Left lobe of liver (tissue), 2 donors: ENCODE results near the gene DNAJA4. TPM values are rescaled to one million over a fixed set of nuclear protein-coding genes. Genes with fewer than 3 reads are reported as not detected.
"Not testable (repeated sequence)": the region's sequence is repeated elsewhere in the genome, so short reads cannot be mapped to it uniquely, and the experiment has no call there.

Source experiments
- ATAC-seq: fragments of 200-7000 bp; cut with Tn5 transposase; one replicate; pipeline ENCODE4 v1.9.1; 2020; ENCODE audit warnings: mild to moderate bottlenecking, moderate library complexity
- DNase-seq: peaks from one replicate; pipeline ENCODE4 v3.0.0-alpha.2; 2020; ENCODE audit warnings: low spot score
- total RNA-seq: library from RNA; stranded (reverse); gene quantifications from one replicate; pipeline ENCODE4 v1.2.1, GENCODE V29; 2021
- donor health status: DM: no; HTN: no; CAD: no; lungs with moderate emphysema.
- donor health status: DM: no; HTN: yes; CAD: no.

The DNAJA4 gene
- total RNA-seq, 1 donor from 2014 or later: 0.86 TPM

DNA sequence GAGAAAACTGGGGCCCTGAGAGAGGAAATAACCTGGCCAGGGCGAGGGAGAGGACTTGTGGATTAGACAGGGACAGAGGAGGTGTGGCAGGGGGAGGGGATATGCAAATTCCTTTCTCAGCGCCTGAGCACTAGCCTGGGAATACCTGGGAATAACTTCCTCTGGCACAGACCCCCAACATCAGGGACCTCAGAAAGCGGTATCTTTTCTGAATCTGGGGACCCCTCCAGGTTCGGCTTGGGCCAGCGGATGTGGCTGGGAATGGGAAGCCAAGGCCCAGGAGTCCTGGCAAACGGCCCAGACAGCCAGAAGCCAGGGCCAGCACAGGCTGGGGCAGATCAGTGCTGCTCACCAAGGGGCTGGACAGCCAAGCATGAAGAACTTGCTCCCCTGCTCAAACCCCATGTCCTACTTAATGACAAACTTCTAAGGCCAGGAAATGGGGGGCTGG, 20.8 kb upstream of the DNAJA4 start:
- peak; percentile 59 for ATAC-seq
- DNase-seq: peak; percentile 55

- no peak for DNase-seq
- ATAC-seq: no peak
These were observed 20.3 kb upstream of the DNAJA4 start for GRCh38 chr15:78244101-78244500.

- ATAC-seq (no peak), DNase-seq (no peak)
These were observed 19.5 kb upstream of the DNAJA4 start for GRCh38 chr15:78244893-78245292.

GRCh38 chr15:78245392-78245791, 19.0 kb upstream of the DNAJA4 start:
- not testable (repeated sequence) for ATAC-seq

GRCh38 chr15:78245976-78246620, 18.3 kb upstream of the DNAJA4 start:
- ATAC-seq, DNase-seq: not testable (repeated sequence)

More at GRCh38 chr15:78245392-78245791, 19.0 kb upstream of the DNAJA4 start:
- DNase-seq: not testable (repeated sequence)

GRCh38 chr15:78247911-78248310, 16.5 kb upstream of the DNAJA4 start:
- DNase-seq (no peak), ATAC-seq (no peak)

DNA sequence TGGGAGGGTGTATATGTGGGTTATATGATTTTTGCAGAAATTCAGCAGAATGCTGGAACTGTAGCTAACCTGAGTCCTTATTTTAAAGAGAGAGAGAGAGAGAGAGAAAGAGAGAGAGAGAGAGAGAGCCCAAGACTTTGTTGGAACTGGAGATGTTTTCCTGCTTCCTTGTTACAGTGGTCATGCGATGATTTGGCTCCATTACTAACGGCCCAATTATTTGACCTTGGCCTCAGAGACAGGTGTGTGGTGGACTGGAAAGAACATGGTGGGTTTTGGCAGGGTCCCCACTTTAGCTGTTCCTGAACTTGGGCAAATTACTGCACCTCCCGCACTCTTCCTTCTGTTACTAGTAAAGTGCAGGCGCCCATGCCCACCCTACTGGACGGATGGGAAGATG, 15.2 kb upstream of the DNAJA4 start:
- DNase-seq (no peak), ATAC-seq (no peak)

DNA sequence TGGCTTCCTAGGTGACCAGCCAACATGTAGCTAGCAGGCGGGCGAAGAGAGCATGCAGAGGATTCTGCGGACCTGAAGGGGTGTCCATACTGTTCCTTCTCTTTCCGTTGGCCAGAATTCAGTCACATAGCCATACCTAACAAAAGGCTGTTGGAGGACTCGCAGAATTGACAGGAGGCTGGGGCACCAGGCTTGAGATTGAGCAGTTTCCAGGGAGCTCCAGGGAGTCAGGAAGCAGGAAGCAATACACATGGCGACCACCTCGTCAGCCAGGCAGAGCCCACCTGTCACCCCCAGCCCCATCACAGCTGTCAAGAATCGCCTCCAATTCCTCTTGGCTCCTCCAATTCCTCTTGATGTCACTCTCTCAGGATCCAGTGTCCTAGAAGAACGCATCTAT, 13.2 kb upstream of the DNAJA4 start:
- no peak for ATAC-seq
- no peak for DNase-seq

DNA sequence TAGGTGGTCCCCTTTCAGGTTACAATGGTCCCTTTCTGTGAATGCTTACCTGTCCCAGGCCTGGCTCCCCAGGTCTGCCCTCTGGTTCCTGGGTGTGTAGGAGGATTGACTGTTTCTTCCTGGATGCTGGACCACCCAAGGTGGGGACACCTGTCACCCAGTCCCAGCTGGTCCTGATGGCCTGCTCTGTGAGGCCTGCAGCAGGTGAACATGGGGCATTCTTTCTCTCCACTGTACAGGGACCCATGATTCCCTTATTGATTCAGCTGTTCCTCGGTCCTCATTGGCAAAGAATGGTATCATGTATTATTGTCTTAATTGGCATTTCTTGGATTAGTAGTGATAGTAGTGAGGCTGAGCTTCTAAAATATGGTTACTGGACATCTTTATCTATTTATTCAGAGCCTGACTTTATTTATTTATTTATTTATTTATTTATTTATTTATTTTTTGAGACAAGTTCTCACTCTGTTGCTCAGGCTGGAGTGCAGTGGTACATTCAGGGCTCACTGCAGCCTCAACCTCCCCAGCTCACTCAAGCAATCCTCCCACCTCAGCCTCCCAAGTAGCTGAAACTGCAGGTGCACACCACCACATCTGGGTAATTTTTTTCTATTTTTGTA, 8.8 kb upstream of the DNAJA4 start:
- ATAC-seq: no peak

DNA sequence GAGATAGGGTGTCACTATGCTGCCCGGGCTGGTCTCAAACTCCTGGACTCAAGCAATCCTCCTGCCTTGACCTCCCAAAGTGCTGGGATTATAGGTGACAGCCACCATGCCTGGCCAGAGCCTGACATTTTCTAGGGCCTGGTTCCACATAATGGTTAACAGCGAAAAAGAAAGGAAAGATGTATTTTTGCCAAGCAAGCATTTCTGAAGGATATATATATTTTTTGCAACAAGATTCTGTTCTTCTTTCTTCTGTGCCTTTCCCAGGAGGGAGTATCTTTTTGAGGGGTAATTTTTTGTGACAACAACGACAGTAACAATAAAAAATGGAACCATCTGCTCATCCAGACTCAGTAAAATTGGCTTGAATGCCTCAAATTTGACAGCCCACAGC, 8.3 kb upstream of the DNAJA4 start:
- ATAC-seq (no peak), DNase-seq (no peak)

More for the DNA sequence above, 8.8 kb upstream of the DNAJA4 start:
- DNase-seq: no peak

DNA sequence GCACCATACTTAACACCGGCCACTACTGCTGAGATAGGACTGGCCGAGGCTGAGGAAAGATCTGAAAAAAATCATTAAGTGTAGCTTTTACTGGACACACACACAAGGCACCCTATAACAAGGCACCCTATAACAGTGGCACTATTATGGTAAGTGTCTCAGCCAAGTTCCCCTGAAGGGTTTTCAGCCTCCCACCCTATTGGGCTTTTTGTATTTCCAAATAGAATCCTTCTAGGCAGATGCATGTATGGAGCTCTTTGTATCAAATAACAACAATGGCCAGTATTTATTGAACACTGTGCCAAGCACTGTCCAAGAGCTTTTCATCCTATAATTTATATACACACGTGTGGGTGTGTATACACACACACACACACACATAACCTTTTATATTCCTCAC, 6.7 kb upstream of the DNAJA4 start:
- ATAC-seq (no peak), DNase-seq (no peak)

- DNase-seq: no peak
- ATAC-seq: no peak
These were observed 5.1 kb upstream of the DNAJA4 start for GRCh38 chr15:78259232-78259631.

- ATAC-seq (no peak), DNase-seq (no peak)
These were observed 3.9 kb upstream of the DNAJA4 start for GRCh38 chr15:78260489-78260888.

GRCh38 chr15:78261062-78261461, 3.3 kb upstream of the DNAJA4 start:
- ATAC-seq: no peak
- no peak for DNase-seq

- DNase-seq (no peak), ATAC-seq (no peak)
These were observed 996 bp upstream of the DNAJA4 start for GRCh38 chr15:78263351-78263781.

- ATAC-seq (peak; percentile 23), DNase-seq (no peak)
These were observed 457 bp upstream of the DNAJA4 start for GRCh38 chr15:78263907-78264303.

GRCh38 chr15:78265137-78265460, 737 bp downstream of the DNAJA4 start:
- ATAC-seq: no peak
- DNase-seq: no peak

GRCh38 chr15:78265752-78266224, 1.4 kb downstream of the DNAJA4 start:
- ATAC-seq (no peak), DNase-seq (no peak)

- ATAC-seq (no peak), DNase-seq (no peak)
These were observed 1.9 kb downstream of the DNAJA4 start for GRCh38 chr15:78266229-78266628.

GRCh38 chr15:78266806-78267205, 2.4 kb downstream of the DNAJA4 start:
- DNase-seq: no peak
- no peak for ATAC-seq

DNA sequence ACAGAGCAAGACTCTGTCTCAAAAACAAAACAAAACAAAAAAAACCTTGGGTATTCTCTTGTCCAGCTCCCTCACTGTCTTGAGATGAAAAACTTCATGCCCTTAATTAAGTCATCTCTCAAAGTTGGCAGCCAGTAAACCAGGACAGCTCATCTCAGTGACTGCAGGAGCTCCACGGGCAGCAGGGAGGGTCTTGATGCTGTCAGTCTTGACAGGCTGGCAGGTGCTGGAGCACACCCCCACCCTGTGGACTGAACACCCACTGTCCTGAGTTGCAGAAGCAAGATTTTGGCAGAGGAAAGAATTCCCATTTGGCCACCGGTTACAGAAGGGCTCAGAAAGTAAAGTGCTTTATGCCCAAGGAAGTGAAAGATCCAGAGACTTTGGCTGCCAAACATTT, 8.0 kb downstream of the DNAJA4 start:
- no peak for ATAC-seq
- no peak for DNase-seq

GRCh38 chr15:78272776-78273175, 8.4 kb downstream of the DNAJA4 start:
- DNase-seq: no peak
- no peak for ATAC-seq

DNA sequence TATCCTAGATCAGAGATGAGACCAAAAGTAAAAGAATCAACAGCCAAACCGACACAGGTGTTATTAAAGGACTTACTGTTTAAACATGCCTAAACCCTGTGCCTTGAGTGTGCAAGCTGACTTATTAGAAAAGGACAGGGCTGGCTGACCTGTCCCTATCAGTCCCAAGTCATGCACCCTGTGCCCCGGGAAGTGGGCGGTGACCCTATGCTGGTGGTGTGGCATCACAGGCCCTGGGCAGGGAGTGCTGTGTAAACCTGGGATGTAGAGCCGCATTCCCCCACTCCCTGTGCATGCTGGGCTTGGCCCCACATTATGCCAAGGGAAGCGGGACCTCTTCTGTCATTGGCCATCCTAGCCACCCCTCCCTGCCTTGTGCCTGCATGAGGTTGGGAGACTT, 10.6 kb downstream of the DNAJA4 start:
- ATAC-seq (no peak), DNase-seq (no peak)
